GM12865 (cell line): Measurements from ENCODE around the gene CPLANE2.
A peak's percentile ranks its signal among the peaks of the same experiment; 100 is the strongest.
"Not testable (repeated sequence)": the region's sequence is repeated elsewhere in the genome, so short reads cannot be mapped to it uniquely, and the experiment has no call there.

ENCODE experiments used
- DNase-seq: peaks from one replicate; pipeline ENCODE4 v3.0.0; 2010; ENCODE audit warnings: low read depth
- H3K4me3 ChIP-seq: 2 replicates; pipeline ENCODE4 v1.5.1; 2011; ENCODE audit warnings: mild to moderate bottlenecking, low read depth, low read length, control low read depth
- TF ChIP-seq, protein P1 (sequence below): IDR thresholded peaks from 2 replicates; pipeline ENCODE4 v1.5.1; 2011; ENCODE audit warnings: low read length, control low read depth, low read depth, inconsistent platforms; ENCODE audit not compliant: insufficient read depth; ENCODE audit errors: missing control alignments

Gene CPLANE2

GRCh38 chr1:16219968-16220500 lies 16.9 kb downstream of the CPLANE2 start:
- TF ChIP-seq, protein P1, sequence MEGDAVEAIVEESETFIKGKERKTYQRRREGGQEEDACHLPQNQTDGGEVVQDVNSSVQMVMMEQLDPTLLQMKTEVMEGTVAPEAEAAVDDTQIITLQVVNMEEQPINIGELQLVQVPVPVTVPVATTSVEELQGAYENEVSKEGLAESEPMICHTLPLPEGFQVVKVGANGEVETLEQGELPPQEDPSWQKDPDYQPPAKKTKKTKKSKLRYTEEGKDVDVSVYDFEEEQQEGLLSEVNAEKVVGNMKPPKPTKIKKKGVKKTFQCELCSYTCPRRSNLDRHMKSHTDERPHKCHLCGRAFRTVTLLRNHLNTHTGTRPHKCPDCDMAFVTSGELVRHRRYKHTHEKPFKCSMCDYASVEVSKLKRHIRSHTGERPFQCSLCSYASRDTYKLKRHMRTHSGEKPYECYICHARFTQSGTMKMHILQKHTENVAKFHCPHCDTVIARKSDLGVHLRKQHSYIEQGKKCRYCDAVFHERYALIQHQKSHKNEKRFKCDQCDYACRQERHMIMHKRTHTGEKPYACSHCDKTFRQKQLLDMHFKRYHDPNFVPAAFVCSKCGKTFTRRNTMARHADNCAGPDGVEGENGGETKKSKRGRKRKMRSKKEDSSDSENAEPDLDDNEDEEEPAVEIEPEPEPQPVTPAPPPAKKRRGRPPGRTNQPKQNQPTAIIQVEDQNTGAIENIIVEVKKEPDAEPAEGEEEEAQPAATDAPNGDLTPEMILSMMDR = no peak
- no peak for DNase-seq
- H3K4me3 ChIP-seq = no peak overlapping the region

- DNase-seq = no peak
- no peak overlapping the region for H3K4me3 ChIP-seq
- TF ChIP-seq, protein P1 = no peak
These were observed 18.3 kb downstream of the CPLANE2 start for GRCh38 chr1:16218674-16219071.

DNA sequence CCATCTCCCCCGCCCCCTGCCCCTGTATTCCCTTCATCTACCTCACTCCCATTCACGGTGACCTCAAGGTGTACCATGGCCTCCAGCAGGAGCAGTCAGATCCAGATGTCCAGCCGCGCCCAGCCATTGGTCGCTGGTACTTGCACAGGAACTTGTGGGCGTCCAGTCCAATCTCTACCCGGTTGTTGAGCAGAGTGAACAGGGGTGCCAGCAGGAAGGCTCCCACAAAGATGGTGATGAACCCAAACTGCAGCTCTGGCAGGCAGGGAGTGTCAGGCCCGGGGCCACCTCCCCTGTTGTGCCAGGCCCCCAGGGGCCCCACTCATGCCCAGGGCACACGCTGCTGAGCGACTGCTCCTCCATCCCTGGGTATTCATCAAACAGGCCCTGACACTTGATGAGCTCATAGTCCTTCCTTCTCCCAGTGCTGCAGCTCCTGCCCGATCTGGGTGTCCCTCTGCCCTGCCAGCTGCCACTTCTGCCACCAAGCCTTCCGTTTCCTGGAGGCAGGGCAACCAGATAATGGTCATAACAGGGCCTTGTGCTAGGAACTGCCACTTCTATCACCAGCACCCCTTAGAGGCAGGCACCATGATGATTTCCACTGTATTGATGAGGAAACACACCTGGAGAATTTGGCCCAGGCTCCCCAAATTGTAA lies 18.8 kb downstream of the CPLANE2 start:
- H3K4me3 ChIP-seq = no peak overlapping the region
- DNase-seq = no peak
- TF ChIP-seq, protein P1 = no peak

DNA sequence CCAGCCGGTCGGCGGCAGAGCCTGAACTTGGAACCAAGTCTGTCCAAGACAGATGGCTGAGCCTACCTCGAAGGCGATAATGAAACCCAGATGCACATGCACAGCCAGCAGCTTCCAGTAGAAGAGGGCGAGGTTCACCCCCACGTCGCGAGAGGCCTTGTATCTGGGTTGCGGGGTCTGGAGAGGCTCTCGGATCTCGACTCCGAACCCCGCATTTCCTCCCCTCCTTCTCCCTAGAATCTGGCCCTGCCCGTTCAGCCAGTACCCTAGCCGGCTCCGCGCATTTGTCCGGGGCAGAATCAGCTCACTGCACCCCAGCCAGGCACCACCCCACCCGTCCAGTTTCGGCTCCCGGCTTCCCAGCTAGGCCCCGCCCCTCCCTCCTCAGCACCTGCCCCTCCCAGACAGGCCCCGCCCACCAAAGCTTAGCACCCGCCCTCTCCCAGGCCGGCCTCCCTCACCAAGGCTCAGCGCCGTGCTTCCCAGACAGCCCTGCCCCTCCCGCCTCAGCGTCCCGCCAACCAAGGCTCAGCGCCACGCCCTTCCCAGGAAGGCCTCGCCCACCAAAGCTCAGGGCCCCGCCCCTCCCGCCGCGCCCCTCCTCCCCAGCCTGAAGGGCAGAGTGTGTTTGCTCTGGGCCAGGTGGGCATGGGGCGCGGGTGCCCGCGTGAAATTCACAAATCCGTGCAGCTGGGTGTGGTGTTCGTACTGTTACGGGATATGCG lies 19.8 kb downstream of the CPLANE2 start:
- TF ChIP-seq, protein P1 = no peak
- peak; percentile 97 for DNase-seq
- peak overlapping the region; percentile 52 for H3K4me3 ChIP-seq

DNA sequence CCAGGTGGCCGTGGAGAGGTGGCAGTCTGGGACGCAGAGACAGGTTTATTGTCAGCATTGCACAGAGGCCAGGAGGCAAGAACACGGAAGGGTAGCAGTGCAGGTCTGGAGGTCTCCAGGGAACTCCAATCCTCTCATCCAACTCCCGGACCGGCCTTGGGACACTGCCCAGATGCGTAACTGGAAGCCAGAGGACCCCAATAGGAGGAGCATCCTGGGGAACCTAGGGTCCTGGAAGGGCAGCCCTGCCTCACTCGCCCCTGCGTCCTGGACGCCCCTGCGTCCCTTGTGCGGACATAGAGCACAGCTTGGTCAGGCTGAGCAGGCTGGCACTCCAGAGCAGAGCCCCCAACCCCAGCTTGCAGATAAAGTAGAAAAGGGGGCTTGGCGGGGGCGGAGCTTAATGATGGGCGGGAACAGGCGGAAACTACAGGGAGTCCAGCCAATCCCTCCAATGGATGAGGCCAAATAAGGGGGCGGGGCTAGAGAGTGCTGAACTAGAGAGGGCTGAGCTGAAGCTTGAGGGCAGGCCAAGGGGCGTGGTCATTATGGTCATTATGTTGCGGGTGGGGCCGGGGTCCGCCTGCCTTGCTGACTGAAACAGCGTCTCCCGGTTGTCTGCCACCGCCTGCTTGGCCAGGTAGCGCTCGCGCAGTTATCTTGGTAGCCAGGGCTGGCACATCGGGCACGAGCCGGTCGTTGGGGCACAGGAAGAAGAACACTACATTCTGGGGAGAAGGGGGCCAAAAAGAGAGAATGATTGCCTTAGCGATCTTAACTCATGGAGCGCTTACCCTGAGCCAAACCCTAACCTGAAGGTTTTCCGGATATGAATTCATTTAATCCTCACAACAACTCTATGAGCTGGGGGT lies 20.9 kb downstream of the CPLANE2 start:
- TF ChIP-seq, protein P1 = no peak
- H3K4me3 ChIP-seq = peak overlapping the region; percentile 52
- peak; percentile 79 for DNase-seq

DNA sequence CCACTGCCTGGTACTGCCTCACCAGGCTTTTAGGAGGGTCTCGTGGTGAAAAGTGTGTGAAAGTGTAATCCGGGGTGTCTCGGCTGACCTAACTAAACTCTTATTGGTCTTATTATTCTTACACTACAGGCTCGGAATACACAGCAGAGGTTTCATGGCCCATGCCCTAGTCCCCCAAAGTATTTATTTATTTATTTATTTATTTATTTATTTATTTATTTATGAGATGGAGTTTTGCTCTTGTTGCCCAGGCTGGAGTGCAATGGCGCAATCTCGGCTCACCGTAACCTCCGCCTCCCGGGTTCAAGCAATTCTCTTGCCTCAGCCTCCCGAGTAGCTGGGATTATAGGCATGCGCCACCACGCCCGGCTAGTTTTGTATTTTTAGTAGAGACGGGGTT lies 21.7 kb downstream of the CPLANE2 start:
- H3K4me3 ChIP-seq, DNase-seq: not testable (repeated sequence)

- not testable (repeated sequence) for H3K4me3 ChIP-seq, DNase-seq
These were observed 23.4 kb downstream of the CPLANE2 start for GRCh38 chr1:16213544-16213943.
